ENCODE results near the gene SYT2.
A peak's percentile ranks its signal among the peaks of the same experiment; 100 is the strongest.

Gene SYT2

GRCh38 chr1:202661136-202661845, 49.0 kb downstream of the SYT2 start:
- no peaks in the 10 kb centered on the region for H3K4me1 ChIP-seq (ENCODE audit: insufficient read depth, low read length)
- no peaks in the 10 kb centered on the region for H3K9me3 ChIP-seq (ENCODE audit: insufficient read depth, low read length, severe bottlenecking)
- no peak overlapping the region for H3K4me2 ChIP-seq (ENCODE audit: insufficient read depth, low read length)
- ATAC-seq (ENCODE audit: insufficient read depth, low read depth) (peak; percentile 47; the same call in 1 of the 3 replicates), DNase-seq (no peak)
- H3K27me3 ChIP-seq (ENCODE audit: insufficient read depth, low read length, poor library complexity) = no peaks in the 10 kb centered on the region
- H3K4me3 ChIP-seq (ENCODE audit: low read depth in 1 of 2, low read length in 2 of 2) = no peak overlapping the region
- no peak for TF ChIP-seq EZH2 (IDR thresholded peaks at IDR 0.05; ENCODE audit: borderline replicate concordance, low read depth, low read length, severe bottlenecking)
- TF ChIP-seq CTCF (IDR thresholded peaks at IDR 0.05; ENCODE audit: borderline replicate concordance, extremely low read depth, low read length, poor library complexity, severe bottlenecking) = peak; percentile 54
- no peaks in the 10 kb centered on the region for H3K79me2 ChIP-seq (ENCODE audit: insufficient read depth, low read length)
- H3K36me3 ChIP-seq (ENCODE audit: insufficient read depth, low read length) = no peaks in the 10 kb centered on the region
- peaks cover 9% of the 10 kb centered on the region for H4K20me1 ChIP-seq (ENCODE audit: insufficient read depth, low read length)
- no peak overlapping the region for H3K27ac ChIP-seq (ENCODE audit: low read length)
- H2AFZ ChIP-seq (ENCODE audit: low read depth, low read length) = no peak overlapping the region
- H3K9ac ChIP-seq (ENCODE audit: low read depth, low read length) = no peak overlapping the region

GRCh38 chr1:202659974-202660373, 50.3 kb downstream of the SYT2 start:
- H2AFZ ChIP-seq (ENCODE audit: low read depth, low read length) = no peak overlapping the region
- no peak overlapping the region for H3K27ac ChIP-seq (ENCODE audit: low read length)
- H3K36me3 ChIP-seq (ENCODE audit: insufficient read depth, low read length) = no peaks in the 10 kb centered on the region
- peaks cover 16% of the 10 kb centered on the region for H4K20me1 ChIP-seq (ENCODE audit: insufficient read depth, low read length)
- H3K9me3 ChIP-seq (ENCODE audit: insufficient read depth, low read length, severe bottlenecking) = no peaks in the 10 kb centered on the region
- ATAC-seq (ENCODE audit: insufficient read depth, low read depth) (no peak), DNase-seq (no peak)
- no peak overlapping the region for H3K4me2 ChIP-seq (ENCODE audit: insufficient read depth, low read length)
- H3K27me3 ChIP-seq (ENCODE audit: insufficient read depth, low read length, poor library complexity) = no peaks in the 10 kb centered on the region
- no peak overlapping the region for H3K9ac ChIP-seq (ENCODE audit: low read depth, low read length)
- H3K79me2 ChIP-seq (ENCODE audit: insufficient read depth, low read length) = no peaks in the 10 kb centered on the region
- H3K4me1 ChIP-seq (ENCODE audit: insufficient read depth, low read length) = no peaks in the 10 kb centered on the region
- no peak overlapping the region for H3K4me3 ChIP-seq (ENCODE audit: low read depth in 1 of 2, low read length in 2 of 2)
- TF ChIP-seq EZH2 (IDR thresholded peaks at IDR 0.05; ENCODE audit: borderline replicate concordance, low read depth, low read length, severe bottlenecking) (no peak), CTCF (IDR thresholded peaks at IDR 0.05; ENCODE audit: borderline replicate concordance, extremely low read depth, low read length, poor library complexity, severe bottlenecking) (no peak)

DNA sequence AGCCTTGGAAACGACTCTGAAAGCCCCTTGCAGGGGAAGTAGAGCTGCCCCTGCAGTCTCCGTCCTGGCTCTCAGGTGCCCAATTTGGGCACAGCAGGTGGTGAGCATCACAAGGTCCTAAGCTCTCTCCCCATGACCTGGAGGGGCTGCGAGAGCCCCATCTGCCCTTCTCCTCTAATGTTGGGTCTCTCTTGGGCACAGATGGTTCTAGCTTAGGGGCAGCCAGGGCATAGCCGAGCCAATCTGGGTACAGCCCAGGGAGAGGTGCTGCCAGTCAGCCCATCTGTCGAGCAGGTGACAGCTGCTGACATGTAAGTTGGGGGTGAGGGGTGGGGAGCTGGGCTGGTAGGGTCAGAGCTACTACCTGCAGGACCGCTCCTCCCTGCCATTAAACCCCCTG, 50.7 kb downstream of the SYT2 start:
- no peaks in the 10 kb centered on the region for H3K36me3 ChIP-seq (ENCODE audit: insufficient read depth, low read length)
- no peaks in the 10 kb centered on the region for H3K27me3 ChIP-seq (ENCODE audit: insufficient read depth, low read length, poor library complexity)
- H3K9ac ChIP-seq (ENCODE audit: low read depth, low read length) = no peak overlapping the region
- H3K4me1 ChIP-seq (ENCODE audit: insufficient read depth, low read length) = no peaks in the 10 kb centered on the region
- H4K20me1 ChIP-seq (ENCODE audit: insufficient read depth, low read length) = peaks cover 16% of the 10 kb centered on the region
- no peak overlapping the region for H3K27ac ChIP-seq (ENCODE audit: low read length)
- DNase-seq = no peak
- ATAC-seq (ENCODE audit: insufficient read depth, low read depth) = no peak
- no peak overlapping the region for H3K4me3 ChIP-seq (ENCODE audit: low read depth in 1 of 2, low read length in 2 of 2)
- no peaks in the 10 kb centered on the region for H3K79me2 ChIP-seq (ENCODE audit: insufficient read depth, low read length)
- TF ChIP-seq EZH2 (IDR thresholded peaks at IDR 0.05; ENCODE audit: borderline replicate concordance, low read depth, low read length, severe bottlenecking) (no peak), CTCF (IDR thresholded peaks at IDR 0.05; ENCODE audit: borderline replicate concordance, extremely low read depth, low read length, poor library complexity, severe bottlenecking) (no peak)
- H2AFZ ChIP-seq (ENCODE audit: low read depth, low read length) = no peak overlapping the region
- no peaks in the 10 kb centered on the region for H3K9me3 ChIP-seq (ENCODE audit: insufficient read depth, low read length, severe bottlenecking)
- H3K4me2 ChIP-seq (ENCODE audit: insufficient read depth, low read length) = no peak overlapping the region

All from DND-41 (cell line).